NB4 (cell line): Measurements from ENCODE around the gene PPP1R1B.

Experiments
- DNase-seq: peaks from one replicate; pipeline ENCODE4 v3.0.0; 2010; ENCODE audit warnings: low read depth
- H3K4me3 ChIP-seq: one replicate; pipeline ENCODE4 v1.5.1; 2011; ENCODE audit warnings: mild to moderate bottlenecking, low read depth, low read length, moderate library complexity
- CTCF ChIP-seq: IDR thresholded peaks from one replicate; pipeline ENCODE4 v1.5.1; 2012; ENCODE audit warnings: low read depth, low read length
- MYC ChIP-seq: IDR thresholded peaks from 2 replicates; pipeline ENCODE4 v1.6.1; 2011; ENCODE audit warnings: low read depth, low read length
- POLR2A ChIP-seq: IDR thresholded peaks from 2 replicates; pipeline ENCODE4 v1.6.1; 2011; ENCODE audit warnings: mild to moderate bottlenecking; ENCODE audit not compliant: insufficient read length; ENCODE audit errors: extremely low read depth
- TF ChIP-seq, protein P1 (sequence below): IDR thresholded peaks from 2 replicates; pipeline ENCODE4 v1.6.1; 2011; ENCODE audit warnings: low read depth, low read length

Gene PPP1R1B

GRCh38 chr17:39674179-39674578, 47.4 kb downstream of the PPP1R1B start:
- no peak for TF ChIP-seq MYC
- TF ChIP-seq, protein P1, sequence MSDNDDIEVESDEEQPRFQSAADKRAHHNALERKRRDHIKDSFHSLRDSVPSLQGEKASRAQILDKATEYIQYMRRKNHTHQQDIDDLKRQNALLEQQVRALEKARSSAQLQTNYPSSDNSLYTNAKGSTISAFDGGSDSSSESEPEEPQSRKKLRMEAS, result peak; percentile 26; the same call in 1 of the 2 replicates
- H3K4me3 ChIP-seq, result no peak overlapping the region
- DNase-seq, result peak; percentile 62

GRCh38 chr17:39674702-39675389, 48.1 kb downstream of the PPP1R1B start:
- peak; percentile 98 for DNase-seq
- TF ChIP-seq, protein P1, result peak; percentile 53
- TF ChIP-seq MYC, result no peak; the same call in 1 of the 2 replicates
- no peak for TF ChIP-seq POLR2A

GRCh38 chr17:39675390-39676082, 48.8 kb downstream of the PPP1R1B start:
- TF ChIP-seq MYC, result no peak
- TF ChIP-seq, protein P1, result no peak
- peak overlapping the region; percentile 28 for H3K4me3 ChIP-seq
- DNase-seq, result no peak

More at GRCh38 chr17:39674702-39675389, 48.1 kb downstream of the PPP1R1B start:
- H3K4me3 ChIP-seq, result peak overlapping the region; percentile 28

DNA sequence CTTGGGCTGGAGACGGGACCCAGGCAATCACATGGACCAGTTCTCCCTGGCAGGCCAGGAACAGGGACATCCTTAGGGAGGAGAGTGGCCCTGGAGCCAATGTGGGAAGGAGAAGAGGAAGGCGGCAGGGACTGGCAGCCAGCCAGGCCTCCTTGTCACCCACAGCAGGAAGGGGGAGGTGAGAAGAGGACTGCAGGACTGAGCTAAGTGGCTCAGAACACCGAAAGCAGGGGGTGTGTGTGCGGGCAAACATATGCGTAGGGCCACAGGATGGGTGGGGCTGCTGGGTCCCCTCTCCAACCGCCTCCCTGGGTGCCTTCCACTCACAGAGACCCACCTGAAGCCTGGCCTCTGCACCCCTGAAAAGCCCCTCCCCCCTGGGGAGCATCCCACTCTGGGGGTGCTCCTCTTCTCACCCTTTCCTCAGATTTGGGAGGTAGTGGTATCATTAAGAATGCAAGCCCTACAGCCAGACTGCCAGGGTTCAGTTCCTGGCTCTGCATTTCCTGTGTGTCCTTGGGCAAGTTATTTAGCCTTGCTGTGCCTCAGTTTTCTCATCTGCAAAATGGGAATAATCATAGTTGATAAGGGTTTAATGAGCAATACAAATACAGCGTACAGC, 49.6 kb downstream of the PPP1R1B start:
- H3K4me3 ChIP-seq, result no peak overlapping the region
- DNase-seq, result peak; percentile 87
- no peak for TF ChIP-seq POLR2A
- TF ChIP-seq, protein P1, result peak; percentile 79
- no peak for TF ChIP-seq CTCF
- peak; percentile 56 for TF ChIP-seq MYC

- TF ChIP-seq, protein P1, result no peak
- TF ChIP-seq POLR2A, result no peak
- TF ChIP-seq MYC, result no peak
- no peak for TF ChIP-seq CTCF
- no peak overlapping the region for H3K4me3 ChIP-seq
- DNase-seq, result no peak
Observed at GRCh38 chr17:39677072-39677471, 50.3 kb downstream of the PPP1R1B start.

DNA sequence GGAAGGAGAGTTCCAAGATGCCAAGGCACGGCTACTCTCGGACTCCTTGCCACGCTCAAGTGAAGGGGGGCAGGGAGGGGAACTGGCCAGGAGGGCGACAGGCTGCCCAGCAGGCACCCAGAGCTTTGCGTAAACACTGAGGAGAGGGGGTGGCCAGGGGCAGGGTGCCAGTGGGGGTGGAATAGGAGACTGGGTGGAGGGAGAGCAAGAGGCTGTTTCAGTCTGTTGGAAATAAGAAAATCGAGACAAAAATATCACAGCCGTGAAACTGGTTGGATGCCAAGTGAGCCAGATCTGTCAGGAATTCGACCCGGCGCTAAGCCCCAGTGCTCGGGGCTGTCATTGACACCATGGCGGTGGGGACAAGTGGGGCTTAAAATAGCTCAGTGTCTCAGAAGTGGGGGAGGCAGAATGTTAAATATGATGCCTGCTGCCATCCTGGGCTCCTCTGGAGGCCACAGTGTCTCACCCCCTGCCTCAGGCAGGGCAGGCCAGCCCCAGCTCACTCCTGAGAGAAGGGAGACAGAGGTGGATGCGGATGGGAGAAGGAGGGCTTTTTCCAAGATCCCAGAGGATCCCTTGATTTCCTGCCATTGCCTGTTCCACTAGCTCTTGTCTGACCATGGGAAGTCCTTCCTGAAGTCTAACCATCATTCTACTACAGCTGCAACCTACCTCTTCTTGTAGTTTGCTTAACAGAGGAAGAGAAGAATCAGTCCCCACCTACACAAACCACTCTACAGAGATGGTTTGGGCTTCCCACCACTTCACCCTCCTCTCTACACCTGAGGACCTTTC, 51.0 kb downstream of the PPP1R1B start:
- TF ChIP-seq MYC (no peak), CTCF (no peak), POLR2A (no peak)
- TF ChIP-seq, protein P1, result no peak
- no peak for DNase-seq

More for the DNA sequence above, 51.0 kb downstream of the PPP1R1B start:
- no peak overlapping the region for H3K4me3 ChIP-seq
